T-helper 9 cell (primary cell): Measurements from ENCODE around the gene ZNF30.
"Not testable (repeated sequence)": the region's sequence is repeated elsewhere in the genome, so short reads cannot be mapped to it uniquely, and the experiment has no call there.

ENCODE experiments used
- DNase-seq: peaks from one replicate; pipeline ENCODE4 v3.0.0-alpha.2; 2020

ZNF30 gene

DNA sequence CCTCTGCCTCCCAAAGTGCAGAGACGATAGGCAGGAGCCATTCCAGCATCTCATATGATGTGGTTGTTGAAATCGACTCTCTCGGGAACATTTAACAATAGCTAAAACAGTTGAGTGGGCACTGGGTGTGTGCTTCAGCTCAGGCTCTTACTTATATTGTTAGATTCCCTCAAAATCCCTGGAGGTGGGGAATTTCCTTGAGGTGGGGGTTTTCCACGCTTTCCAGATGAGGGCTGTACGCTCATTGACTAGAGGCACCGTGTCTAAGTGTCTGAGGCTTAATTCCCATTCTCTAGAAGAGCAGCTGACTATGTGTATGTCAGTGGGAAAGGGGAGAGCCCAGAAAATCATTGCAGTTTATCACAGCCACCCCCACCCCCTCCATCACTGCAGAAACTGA, 62.6 kb downstream of the ZNF30 start:
- no peak for DNase-seq

DNA sequence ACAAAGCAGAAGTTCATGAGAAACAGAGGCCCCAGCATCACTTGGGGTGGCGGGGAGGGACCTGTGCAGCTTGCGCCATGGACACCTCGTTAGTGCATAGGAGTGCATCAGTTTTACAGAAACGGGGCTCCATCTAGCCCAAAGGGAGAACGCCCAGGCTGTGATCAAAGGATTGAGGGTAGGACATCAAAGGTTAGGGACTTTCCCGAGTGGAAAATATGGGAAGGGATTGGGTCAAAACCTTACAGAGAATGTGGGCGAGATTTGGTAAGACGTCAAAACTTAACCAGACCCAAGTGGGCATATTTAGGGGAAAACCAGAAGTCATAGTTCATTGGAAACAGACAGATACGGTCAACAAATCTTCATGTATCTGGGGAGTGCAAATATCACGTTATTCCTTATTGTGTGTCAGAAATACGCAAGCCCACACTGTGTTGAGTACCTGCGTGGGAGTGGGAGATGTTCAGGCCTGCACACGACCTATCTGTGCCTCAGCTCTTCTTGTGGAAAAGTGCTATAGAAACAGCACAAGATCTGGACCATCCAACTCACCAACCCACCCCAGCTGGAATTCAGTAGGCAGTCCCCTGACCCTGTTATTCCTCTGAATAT, 64.0 kb downstream of the ZNF30 start:
- DNase-seq = no peak

DNA sequence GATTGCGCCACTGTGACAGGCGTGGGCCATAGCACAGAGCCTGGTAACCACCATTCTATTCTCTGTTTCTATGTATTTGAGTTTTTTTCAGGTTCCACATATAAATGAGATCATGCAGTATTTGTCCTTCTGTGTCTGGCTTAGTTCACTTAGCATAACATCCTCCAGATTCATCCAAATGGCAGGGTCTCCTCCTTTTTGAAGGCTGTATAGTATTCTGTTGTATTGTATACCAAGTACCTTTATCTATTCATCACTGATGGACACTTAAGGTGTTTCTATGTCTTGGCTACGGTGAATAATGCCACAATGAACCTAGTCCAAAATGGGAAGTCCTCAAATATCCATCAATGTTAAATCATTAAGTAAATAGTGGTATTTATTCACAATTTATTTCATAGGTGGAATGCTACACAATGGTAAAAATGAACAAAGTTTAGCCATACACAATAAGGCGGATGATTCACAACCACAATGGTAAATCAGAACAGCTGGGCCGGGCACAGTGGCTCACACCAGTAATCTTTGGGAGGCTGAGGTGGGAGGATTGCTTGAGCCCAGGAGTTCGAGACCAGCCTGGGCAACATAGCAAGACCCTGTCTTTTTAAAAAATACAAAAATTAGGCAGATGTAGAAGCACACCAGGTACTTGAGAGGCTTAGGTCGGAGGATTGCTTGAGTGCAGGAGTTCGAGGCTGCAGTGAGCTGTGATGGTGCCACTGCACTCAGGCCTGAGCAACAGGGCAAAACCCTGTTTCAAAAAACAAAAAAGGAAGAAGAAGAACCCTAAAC, 65.0 kb downstream of the ZNF30 start:
- DNase-seq = no peak

DNA sequence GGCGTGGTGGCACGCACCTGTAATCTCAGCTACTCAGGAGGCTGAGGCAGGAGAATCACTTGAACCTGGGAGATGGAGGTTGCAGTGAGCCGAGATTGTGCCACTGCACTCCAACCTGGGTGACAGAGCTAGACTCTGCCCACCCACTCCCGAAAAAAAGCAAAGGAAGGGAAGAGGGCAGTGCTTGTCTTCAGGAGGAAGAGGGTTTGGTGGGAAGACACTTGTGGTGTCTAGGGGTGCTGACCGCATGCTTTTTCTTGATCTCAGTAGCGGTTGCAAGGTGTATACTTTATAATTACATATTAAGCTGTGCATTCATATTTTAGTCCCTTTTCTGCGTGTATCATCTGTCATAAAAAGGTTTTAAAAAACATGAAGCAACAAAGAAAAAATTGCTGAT, 65.9 kb downstream of the ZNF30 start:
- not testable (repeated sequence) for DNase-seq

DNA sequence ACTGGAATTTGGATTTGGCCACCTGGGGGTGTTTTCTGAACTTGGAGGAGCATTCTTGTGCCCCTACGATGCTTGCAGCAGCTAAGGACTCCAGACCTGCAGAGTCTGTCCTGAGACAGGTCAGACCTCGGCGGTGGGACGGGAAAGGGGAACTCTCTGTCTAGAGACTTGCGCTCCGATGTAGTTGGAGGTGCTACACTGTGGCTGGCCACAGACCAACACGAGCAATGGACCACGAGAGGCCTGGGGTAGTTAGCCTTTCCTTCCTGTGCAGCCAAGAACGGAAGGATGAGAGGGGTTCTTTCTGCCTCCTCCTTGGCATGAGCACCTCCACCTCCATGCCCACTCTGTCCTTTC, 67.6 kb downstream of the ZNF30 start:
- no peak for DNase-seq
